Activated CD8-positive, alpha-beta T cell treated with anti-CD3 and anti-CD28 coated beads, Interleukin-2, amount 10 ng/mL, durations not matched to agents 7 days and 5 days (primary cell): ENCODE data around the gene ATP10A. TPM values are rescaled to one million over a fixed set of nuclear protein-coding genes. Genes with fewer than 3 reads are reported as not detected.

ENCODE experiments used
- ATAC-seq: fragments of 150-1000 bp; cut with Tn5 transposase; one replicate; pipeline ENCODE4 v1.10.0; 2021; ENCODE audit warnings: moderate library complexity
- CTCF ChIA-PET: fragments of 350-600 bp; sonication (Branson Sonifier 250); formaldehyde crosslinking; loops from one replicate; lab custom pipeline; 2021; ENCODE audit warnings: antibody characterized with exemption; lab: Charles Lee
- POLR2A ChIA-PET: fragments of 350-600 bp; sonication (Branson Sonifier 250); formaldehyde crosslinking; loops from one replicate; lab custom pipeline; 2021; ENCODE audit warnings: antibody characterized with exemption; lab: Charles Lee
- DNase-seq: peaks from one replicate; pipeline ENCODE4 v3.0.0-alpha.2; 2020
- H3K27ac Mint-ChIP-seq: one replicate; pipeline ENCODE4 v1.8.0; 2021; ENCODE audit warnings: mild to moderate bottlenecking, mixed read lengths
- H3K27me3 Mint-ChIP-seq: one replicate; pipeline ENCODE4 v1.8.0; 2021; ENCODE audit warnings: low read depth, mixed read lengths
- H3K36me3 Mint-ChIP-seq: one replicate; pipeline ENCODE4 v1.8.0; 2021; ENCODE audit warnings: low read depth, mixed read lengths
- H3K4me1 Mint-ChIP-seq: one replicate; pipeline ENCODE4 v1.8.0; 2021; ENCODE audit warnings: low read depth, mixed read lengths
- H3K4me3 Mint-ChIP-seq: one replicate; pipeline ENCODE4 v1.8.0; 2021; ENCODE audit warnings: mild to moderate bottlenecking, mixed read lengths
- H3K9me3 Mint-ChIP-seq: one replicate; pipeline ENCODE4 v1.8.0; 2022; ENCODE audit warnings: mixed read lengths; ENCODE audit not compliant: insufficient read depth
- total RNA-seq, 2 experiments: library from RNA; stranded (reverse); gene quantifications; one replicate each; pipeline ENCODE4 v1.2.3, GENCODE V29; 2021

Gene ATP10A
- total RNA-seq, 2 experiments from 2014 or later: 53.8 to 58.9 TPM

DNA sequence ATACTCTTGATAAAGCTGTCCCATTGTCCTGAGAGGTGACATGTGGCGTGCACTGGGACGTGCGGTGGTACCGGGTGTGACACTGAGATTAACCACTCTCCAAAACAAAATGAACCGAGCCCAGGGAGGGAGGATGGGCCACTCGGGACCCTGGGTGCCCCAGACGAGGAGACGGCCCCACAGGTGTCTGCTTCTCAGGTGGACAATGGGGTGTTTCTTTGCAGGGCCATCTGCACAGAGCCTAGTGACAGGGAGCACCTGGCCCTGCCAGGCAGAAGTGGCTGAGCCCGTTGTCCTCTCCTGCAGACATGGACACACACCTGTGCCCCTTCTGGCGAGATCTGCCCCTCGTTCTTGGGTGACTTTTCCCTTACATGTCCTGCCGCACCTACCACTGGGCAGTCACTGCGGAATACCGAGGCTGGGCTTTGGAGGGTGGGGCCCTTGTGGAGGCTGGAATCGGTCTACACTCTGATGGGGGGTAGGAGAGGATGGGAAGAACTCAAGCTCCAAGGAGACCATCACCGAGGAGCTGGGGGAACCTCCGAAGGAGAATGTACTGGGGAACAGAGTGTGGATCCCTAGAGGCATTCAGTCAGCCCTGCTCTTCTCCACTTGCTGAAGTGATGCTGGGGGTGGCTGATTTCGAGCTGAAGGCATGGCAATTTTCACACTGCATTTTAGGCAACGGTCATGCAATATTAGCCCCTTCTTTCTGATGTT lies 153.5 kb downstream of the ATP10A start:
- H3K36me3 Mint-ChIP-seq: peaks cover 20% of the 10 kb centered on the region
- H3K4me3 Mint-ChIP-seq: no peak overlapping the region
- ChIA-PET POLR2A (no interaction called here), CTCF (interaction anchor here (0.8 to 1.4 kb wide), 5 partner anchors 10 to 224 kb away, joined by 3 to 9 read pairs (median 4); no protein-coding TSS in a partner anchor)
- H3K27me3 Mint-ChIP-seq: no peaks in the 10 kb centered on the region
- peak; percentile 13 for ATAC-seq
- no peaks in the 10 kb centered on the region for H3K9me3 Mint-ChIP-seq
- DNase-seq: no peak
- H3K27ac Mint-ChIP-seq: peak overlapping the region; percentile 43
- H3K4me1 Mint-ChIP-seq: no peaks in the 10 kb centered on the region

DNA sequence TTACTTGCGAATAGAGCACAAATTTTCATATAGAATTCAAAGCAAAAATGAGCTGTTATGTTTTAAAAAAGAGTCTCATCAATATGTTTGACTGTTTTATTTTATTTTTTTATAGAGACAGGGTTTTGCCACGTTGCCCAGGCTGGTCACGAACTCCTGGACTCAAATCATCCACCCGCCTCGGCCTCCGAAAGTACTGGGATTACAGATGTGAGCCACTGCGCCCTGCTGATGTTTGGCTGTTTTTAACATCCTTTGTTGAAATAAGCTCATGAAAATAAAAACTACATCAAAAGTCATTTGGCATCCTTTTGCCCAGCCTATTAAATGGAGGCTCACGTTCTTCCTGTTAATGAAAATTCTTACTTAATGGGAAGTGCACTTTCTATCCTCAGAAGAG lies 154.7 kb downstream of the ATP10A start:
- H3K4me3 Mint-ChIP-seq: no peak overlapping the region
- ChIA-PET POLR2A (no interaction called here), CTCF (no interaction called here)
- H3K27me3 Mint-ChIP-seq: no peaks in the 10 kb centered on the region
- H3K9me3 Mint-ChIP-seq: no peaks in the 10 kb centered on the region
- H3K4me1 Mint-ChIP-seq: no peaks in the 10 kb centered on the region
- H3K27ac Mint-ChIP-seq: no peak overlapping the region
- ATAC-seq (no peak), DNase-seq (no peak)
- H3K36me3 Mint-ChIP-seq: peaks cover 16% of the 10 kb centered on the region

- H3K27me3 Mint-ChIP-seq: no peaks in the 10 kb centered on the region
- H3K9me3 Mint-ChIP-seq: no peaks in the 10 kb centered on the region
- ATAC-seq (no peak), DNase-seq (no peak)
- ChIA-PET CTCF (interaction anchor here (0.6 kb wide), 1 partner anchor 52 kb away, joined by 3 read pairs; no protein-coding TSS in a partner anchor), POLR2A (no interaction called here)
- H3K4me3 Mint-ChIP-seq: no peak overlapping the region
- no peaks in the 10 kb centered on the region for H3K4me1 Mint-ChIP-seq
- no peak overlapping the region for H3K27ac Mint-ChIP-seq
- peaks cover 15% of the 10 kb centered on the region for H3K36me3 Mint-ChIP-seq
Measured at GRCh38 chr15:25707656-25708365, 155.3 kb downstream of the ATP10A start.

DNA sequence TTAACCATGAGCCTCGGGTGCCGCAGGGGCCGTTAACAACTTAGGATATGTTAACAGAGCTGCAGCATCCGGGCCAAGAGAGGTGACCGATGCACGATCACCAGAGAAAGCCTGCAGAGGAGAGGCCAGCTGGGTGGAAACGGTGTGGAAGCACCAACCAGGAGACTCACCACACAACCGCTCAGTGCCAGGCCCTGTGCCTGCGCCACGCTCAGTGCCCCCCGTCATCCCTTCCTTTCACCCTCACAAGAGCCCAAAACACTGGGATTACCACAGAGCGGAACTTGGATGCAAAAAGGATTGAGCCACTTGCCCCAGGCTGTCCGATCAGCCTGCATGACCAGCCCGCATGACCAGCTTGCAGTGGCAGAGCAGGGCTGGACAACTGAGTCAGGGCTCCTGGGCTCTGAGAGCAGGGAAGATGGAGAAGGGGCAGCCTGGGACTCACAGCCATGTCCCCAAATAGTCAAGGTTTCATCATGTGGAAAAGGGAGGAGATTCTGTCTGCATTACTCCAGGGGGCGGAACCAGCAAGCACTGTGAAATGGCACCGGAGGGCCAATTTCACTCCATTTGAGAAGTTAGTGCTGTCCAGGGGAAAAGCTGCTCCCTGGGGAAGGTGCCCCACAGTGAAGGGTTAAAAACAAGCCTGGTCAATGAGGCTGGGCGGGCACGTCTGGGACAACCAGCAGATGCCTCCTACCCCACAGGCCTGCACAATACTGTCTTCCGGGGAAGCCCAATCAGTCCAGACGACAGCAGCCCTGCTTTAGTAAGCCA lies 156.8 kb downstream of the ATP10A start:
- Mint-ChIP-seq H3K4me1 (no peaks in the 10 kb centered on the region), H3K36me3 (peaks cover 15% of the 10 kb centered on the region), H3K27me3 (no peaks in the 10 kb centered on the region), H3K4me3 (no peak overlapping the region), H3K27ac (no peak overlapping the region), H3K9me3 (no peaks in the 10 kb centered on the region)
- ATAC-seq (no peak), DNase-seq (no peak)
- CTCF ChIA-PET: no interaction called here
- POLR2A ChIA-PET: no interaction called here

DNA sequence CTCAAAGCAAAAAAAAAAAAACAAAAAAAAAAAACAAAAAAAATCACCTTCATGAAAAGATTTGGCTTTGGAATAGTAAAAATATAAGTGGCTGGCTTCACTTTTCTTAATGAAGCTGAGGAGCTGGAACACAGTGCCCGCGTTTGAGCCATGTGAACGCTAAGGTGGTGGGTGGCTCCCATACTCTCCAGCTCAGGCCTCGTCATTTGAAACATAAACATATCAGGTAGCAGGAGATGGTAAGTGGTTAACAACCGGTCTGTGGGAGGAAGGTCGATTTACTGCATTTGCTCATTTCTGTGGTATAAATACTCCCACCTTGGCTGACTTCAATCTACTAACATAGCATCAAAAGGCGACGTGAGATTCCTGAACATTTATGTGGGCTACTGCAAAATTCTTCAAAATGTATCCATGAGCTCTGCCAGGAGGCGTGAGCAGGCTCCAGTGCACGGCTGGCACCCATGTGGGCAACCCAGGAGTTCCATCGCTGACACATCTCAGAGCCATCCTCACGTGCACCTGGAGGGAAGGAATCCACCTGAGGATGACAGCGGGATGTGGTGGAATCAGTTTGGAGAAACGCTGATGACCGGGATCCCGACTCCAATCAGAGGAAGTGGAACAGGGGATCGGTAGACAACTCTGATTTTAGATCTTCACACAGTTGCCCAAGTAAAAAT lies 157.6 kb downstream of the ATP10A start:
- POLR2A ChIA-PET: no interaction called here
- DNase-seq (no peak), ATAC-seq (no peak)
- no peak overlapping the region for H3K27ac Mint-ChIP-seq
- no peaks in the 10 kb centered on the region for H3K9me3 Mint-ChIP-seq
- CTCF ChIA-PET: no interaction called here
- no peak overlapping the region for H3K4me3 Mint-ChIP-seq
- H3K4me1 Mint-ChIP-seq: no peaks in the 10 kb centered on the region
- H3K36me3 Mint-ChIP-seq: peaks cover 21% of the 10 kb centered on the region
- no peaks in the 10 kb centered on the region for H3K27me3 Mint-ChIP-seq

DNA sequence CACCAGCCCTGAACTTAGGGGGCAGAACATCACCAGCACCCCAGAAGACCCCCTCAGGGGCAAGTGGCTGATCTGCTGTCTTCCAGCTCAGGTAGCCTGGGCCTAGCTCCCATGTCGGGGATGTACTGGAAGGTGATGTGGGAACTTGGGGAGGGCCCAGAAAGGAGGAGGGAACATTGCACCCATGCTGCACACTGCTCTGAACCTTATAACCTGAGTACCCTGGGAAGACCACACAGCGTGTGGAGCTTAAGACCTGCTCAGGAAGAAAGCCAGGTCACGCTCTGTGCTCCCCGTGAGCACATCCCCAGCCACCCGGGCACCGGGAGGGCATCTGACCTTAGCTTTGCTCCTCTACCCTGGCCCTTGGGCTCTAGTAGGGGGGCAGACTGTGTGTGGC lies 159.4 kb downstream of the ATP10A start:
- H3K27ac Mint-ChIP-seq: no peak overlapping the region
- ChIA-PET POLR2A (no interaction called here), CTCF (no interaction called here)
- no peaks in the 10 kb centered on the region for H3K9me3 Mint-ChIP-seq
- DNase-seq: no peak
- H3K27me3 Mint-ChIP-seq: no peaks in the 10 kb centered on the region
- H3K4me1 Mint-ChIP-seq: no peaks in the 10 kb centered on the region
- H3K4me3 Mint-ChIP-seq: no peak overlapping the region
- no peak for ATAC-seq
- H3K36me3 Mint-ChIP-seq: peaks cover 35% of the 10 kb centered on the region

GRCh38 chr15:25701721-25702465 lies 161.2 kb downstream of the ATP10A start:
- no peak overlapping the region for H3K27ac Mint-ChIP-seq
- ChIA-PET POLR2A (no interaction called here), CTCF (no interaction called here)
- H3K9me3 Mint-ChIP-seq: no peaks in the 10 kb centered on the region
- no peaks in the 10 kb centered on the region for H3K27me3 Mint-ChIP-seq
- H3K4me1 Mint-ChIP-seq: no peaks in the 10 kb centered on the region
- H3K4me3 Mint-ChIP-seq: no peak overlapping the region
- ATAC-seq (no peak), DNase-seq (no peak)
- peaks cover 42% of the 10 kb centered on the region for H3K36me3 Mint-ChIP-seq

DNA sequence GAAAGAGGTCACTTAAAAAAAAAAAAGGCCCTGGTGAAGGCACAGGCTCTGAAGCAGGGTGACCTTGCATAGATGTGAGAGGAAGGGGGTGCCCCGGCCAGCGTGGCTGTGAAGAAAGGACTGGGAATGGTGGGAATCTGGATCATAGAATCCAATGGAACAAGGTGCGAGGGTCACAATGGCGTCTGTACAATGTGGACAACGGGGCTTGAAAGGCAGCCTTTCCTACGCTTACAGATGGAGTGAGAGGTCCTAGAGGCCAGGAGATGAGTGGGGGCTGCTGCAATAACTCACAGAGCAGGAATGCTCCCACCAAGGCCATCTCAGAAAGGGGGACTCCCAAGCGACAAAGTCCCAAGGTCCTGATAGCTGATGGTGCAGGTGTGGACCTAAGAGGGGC lies 162.2 kb downstream of the ATP10A start:
- Mint-ChIP-seq H3K9me3 (no peaks in the 10 kb centered on the region), H3K4me3 (no peak overlapping the region), H3K27me3 (no peaks in the 10 kb centered on the region), H3K27ac (no peak overlapping the region), H3K4me1 (no peaks in the 10 kb centered on the region), H3K36me3 (peaks cover 43% of the 10 kb centered on the region)
- no peak for DNase-seq
- POLR2A ChIA-PET: no interaction called here
- CTCF ChIA-PET: no interaction called here
- ATAC-seq: no peak

DNA sequence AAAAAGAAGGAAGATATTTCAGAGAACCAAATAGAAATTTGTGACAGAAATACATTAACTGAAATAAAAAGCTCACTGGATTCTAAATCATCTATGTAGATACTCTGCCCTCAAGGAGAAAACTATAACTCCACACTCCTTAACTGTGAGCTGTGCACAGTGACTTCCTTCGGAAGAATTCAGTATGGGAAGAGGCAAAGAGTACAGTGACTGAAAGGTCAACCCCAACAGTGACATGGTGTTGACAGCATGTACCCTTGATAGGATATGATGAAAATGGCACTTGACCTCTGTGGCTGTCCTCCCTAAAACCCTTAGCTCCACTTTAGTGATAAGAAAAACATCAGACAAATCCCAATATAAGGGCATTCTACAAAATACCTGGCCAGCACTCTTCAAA lies 165.5 kb downstream of the ATP10A start:
- no peak overlapping the region for H3K27ac Mint-ChIP-seq
- no peaks in the 10 kb centered on the region for H3K4me1 Mint-ChIP-seq
- H3K36me3 Mint-ChIP-seq: peaks cover 61% of the 10 kb centered on the region
- DNase-seq (no peak), ATAC-seq (no peak)
- no peaks in the 10 kb centered on the region for H3K9me3 Mint-ChIP-seq
- ChIA-PET POLR2A (no interaction called here), CTCF (interaction anchor here (1.2 kb wide), 1 partner anchor 86 kb away, joined by 3 read pairs; no protein-coding TSS in a partner anchor)
- H3K4me3 Mint-ChIP-seq: no peak overlapping the region
- H3K27me3 Mint-ChIP-seq: no peaks in the 10 kb centered on the region

- H3K36me3 Mint-ChIP-seq: peaks cover 61% of the 10 kb centered on the region
- ChIA-PET POLR2A (no interaction called here), CTCF (interaction anchor here (0.9 kb wide), 1 partner anchor 12 kb away, joined by 3 read pairs; no protein-coding TSS in a partner anchor)
- no peaks in the 10 kb centered on the region for H3K27me3 Mint-ChIP-seq
- no peaks in the 10 kb centered on the region for H3K9me3 Mint-ChIP-seq
- H3K27ac Mint-ChIP-seq: peak overlapping the region; percentile 22
- H3K4me3 Mint-ChIP-seq: no peak overlapping the region
- no peaks in the 10 kb centered on the region for H3K4me1 Mint-ChIP-seq
- ATAC-seq (no peak), DNase-seq (no peak)
Measured at GRCh38 chr15:25695875-25696760, 167.0 kb downstream of the ATP10A start.
